ENCODE measurements around the gene PDE4B. TPM values are rescaled to one million over a fixed set of nuclear protein-coding genes. Genes with fewer than 3 reads are reported as not detected.
A peak's percentile ranks its signal among the peaks of the same experiment; 100 is the strongest.

Gene PDE4B
- total and polyA plus RNA-seq, 11 donors: 1.4 to 71.9 (median 16.2) TPM

DNA sequence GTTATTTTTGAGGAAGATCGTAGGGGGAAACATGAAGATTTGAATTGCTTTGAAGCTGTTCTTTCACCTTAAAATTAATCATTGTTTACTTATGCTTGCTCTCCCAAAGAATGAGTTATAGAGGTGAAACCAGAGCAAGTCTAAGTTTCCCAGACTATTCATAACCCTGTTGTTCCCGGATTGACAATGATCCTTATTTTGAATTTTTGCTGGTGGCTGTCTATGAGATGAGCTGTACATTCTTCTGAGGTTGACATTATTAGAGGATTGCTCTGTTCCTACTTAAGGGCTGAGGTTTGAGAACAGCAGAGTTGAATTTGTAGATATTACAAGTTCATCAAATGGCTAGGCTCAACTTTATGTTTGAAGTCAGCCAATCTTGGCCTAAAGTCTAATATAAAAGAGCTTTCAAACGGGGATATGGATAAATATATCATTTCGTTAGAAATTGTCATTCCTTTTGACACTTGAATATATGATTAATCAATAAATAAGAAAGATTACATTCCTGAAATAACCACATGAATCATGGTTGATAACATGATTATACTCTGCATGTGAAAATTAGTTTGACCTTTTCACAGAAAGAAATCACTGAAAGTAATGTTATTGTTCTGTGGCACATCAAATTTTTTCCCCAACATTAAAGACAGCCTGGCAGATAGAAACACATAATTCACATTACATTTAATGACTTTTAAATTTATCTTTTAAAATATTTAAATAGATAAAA is 19.1 kb upstream of the PDE4B start:
- DNase-seq (no peak), ATAC-seq (no peak)
- Histone ChIP-seq H3K4me1 (no peaks in the 10 kb centered on the region), H3K4me3 (no peak overlapping the region), H3K27me3 (peaks cover 0 to 5% (median 0%) of the 10 kb centered on the region in 9 donors), H3K36me3 (no peaks in the 10 kb centered on the region), H3K9me3 (peaks cover 0 to 9% (median 0%) of the 10 kb centered on the region in 12 donors), H3K27ac (no peak overlapping the region)
- TF ChIP-seq, protein P1, sequence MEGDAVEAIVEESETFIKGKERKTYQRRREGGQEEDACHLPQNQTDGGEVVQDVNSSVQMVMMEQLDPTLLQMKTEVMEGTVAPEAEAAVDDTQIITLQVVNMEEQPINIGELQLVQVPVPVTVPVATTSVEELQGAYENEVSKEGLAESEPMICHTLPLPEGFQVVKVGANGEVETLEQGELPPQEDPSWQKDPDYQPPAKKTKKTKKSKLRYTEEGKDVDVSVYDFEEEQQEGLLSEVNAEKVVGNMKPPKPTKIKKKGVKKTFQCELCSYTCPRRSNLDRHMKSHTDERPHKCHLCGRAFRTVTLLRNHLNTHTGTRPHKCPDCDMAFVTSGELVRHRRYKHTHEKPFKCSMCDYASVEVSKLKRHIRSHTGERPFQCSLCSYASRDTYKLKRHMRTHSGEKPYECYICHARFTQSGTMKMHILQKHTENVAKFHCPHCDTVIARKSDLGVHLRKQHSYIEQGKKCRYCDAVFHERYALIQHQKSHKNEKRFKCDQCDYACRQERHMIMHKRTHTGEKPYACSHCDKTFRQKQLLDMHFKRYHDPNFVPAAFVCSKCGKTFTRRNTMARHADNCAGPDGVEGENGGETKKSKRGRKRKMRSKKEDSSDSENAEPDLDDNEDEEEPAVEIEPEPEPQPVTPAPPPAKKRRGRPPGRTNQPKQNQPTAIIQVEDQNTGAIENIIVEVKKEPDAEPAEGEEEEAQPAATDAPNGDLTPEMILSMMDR (IDR thresholded peaks at IDR 0.05): no peak
- TF ChIP-seq POLR2A (IDR thresholded peaks at IDR 0.05): no peak
- intact Hi-C loops (cut with DNase I): no loop called here
- 77 to 85% (median 81%) methylated on average over 4 of the region's 4 CpGs for WGBS, 4 donors

DNA sequence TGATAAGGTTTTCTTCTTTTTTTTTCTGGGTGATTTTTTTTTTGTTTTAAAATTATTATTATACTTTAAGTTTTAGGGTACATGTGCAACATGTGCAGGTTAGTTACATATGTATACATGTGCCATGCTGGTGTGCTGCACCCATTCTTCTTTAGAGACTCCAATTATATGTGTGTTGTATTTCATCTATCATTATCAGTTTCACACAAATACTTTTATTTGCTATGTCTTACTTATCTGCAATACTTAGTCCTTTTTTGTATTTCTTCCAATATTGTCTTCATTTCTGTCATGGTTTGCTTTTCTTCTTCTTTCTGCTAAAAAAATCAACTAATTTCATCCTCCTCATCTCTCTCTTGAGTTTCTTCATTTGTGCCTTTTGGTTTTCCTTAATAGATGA is 3.9 kb upstream of the PDE4B start:
- no peak for ATAC-seq
- intact Hi-C loops (cut with DNase I): no loop called here

DNA sequence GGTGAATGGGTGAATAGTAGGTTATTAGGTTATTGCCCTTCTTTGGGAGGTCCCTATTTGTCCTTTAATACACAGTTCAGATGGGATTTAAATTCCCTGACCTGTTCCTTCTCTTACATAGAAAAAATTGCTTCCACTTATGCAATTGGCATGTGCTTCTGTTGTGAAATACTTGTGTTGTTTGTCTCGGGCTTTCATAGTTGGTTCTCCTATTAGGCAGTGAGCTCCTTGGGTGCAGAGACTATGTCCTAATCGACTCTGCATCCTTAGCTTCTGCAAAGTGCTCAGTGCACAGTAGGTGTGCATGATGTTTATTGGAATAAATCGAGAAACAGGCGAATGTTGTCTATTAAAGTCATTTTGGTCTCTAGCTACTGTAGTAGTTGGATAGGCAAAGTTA is 1.3 kb upstream of the PDE4B start:
- DNase-seq (no peak), ATAC-seq (peak in 2 of 4 donors; percentile 26 to 45)
- H3K9me3 ChIP-seq: peaks cover 0 to 25% (median 9%) of the 10 kb centered on the region in 12 donors
- intact Hi-C loops (cut with DNase I): no loop called here
- WGBS, 4 donors: 53 to 59% (median 55%) methylated on average over 4 of the region's 4 CpGs
- no peaks in the 10 kb centered on the region for H3K36me3 ChIP-seq
- H3K4me1 ChIP-seq: peaks cover 0 to 19% (median 0%) of the 10 kb centered on the region in 12 donors
- peak overlapping the region in 1 of 12 donors; percentile 18 for H3K27ac ChIP-seq
- TF ChIP-seq POLR2A (IDR thresholded peaks at IDR 0.05): no peak
- TF ChIP-seq, protein P1 (IDR thresholded peaks at IDR 0.05): no peak
- no peak overlapping the region for H3K4me3 ChIP-seq
- peaks cover 17 to 42% (median 32%) of the 10 kb centered on the region in 9 donors for H3K27me3 ChIP-seq

More for the DNA sequence above, 3.9 kb upstream of the PDE4B start:
- H3K36me3 ChIP-seq: no peaks in the 10 kb centered on the region
- peaks cover 12 to 19% (median 18%) of the 10 kb centered on the region in 9 donors for H3K27me3 ChIP-seq
- no peak for DNase-seq
- no peak overlapping the region for H3K27ac ChIP-seq
- peaks cover 0 to 19% (median 0%) of the 10 kb centered on the region in 12 donors for H3K4me1 ChIP-seq
- H3K9me3 ChIP-seq: peaks cover 0 to 25% (median 9%) of the 10 kb centered on the region in 12 donors
- no peak overlapping the region for H3K4me3 ChIP-seq
- no peak for TF ChIP-seq POLR2A (IDR thresholded peaks at IDR 0.05)
- TF ChIP-seq, protein P1 (IDR thresholded peaks at IDR 0.05): no peak

DNA sequence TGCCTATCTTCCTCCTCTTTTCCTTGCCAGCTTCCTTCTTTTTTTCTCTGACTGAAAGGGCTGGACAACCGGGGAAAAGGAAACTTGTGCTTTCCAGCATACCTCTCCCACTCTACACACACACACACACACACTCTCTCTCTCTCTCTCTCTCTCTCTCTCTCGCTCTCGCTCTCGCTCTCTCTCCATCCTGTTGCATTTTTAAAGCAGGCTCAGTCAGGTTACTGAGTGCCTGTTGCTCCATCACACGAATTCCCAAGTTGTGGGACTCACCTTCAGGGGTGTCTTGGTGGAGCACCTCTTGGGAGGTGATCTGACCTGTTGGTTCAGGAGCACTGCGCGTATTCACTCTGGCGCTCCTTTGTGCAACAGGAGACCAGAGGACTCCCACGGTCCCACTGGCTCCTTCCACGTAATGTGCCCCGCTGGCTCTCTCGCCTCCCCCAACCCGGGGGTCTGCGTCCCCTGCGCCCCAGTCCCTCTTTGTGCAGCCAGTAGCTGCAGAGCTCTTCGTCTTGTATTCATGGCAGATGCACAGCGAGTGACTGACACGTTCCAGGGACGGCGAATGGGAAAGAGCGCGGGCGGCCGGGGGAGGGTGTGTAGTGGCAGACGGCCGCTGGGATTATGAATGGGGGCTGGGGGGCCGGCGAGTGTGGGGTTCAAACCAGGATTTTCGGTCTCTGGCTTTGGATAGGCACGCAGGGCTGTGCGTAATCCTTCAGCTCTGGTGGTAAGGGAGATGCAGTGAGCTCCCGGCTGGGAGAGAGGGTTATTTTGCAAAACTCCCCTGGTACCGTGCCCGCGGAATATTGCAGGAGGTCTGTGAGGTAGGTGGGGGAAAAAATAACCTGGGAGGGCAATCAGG is 660 bp upstream of the PDE4B start:
- Histone ChIP-seq H3K27ac (peak overlapping the region in 1 of 12 donors; percentile 18), H3K4me1 (peaks cover 0 to 19% (median 0%) of the 10 kb centered on the region in 12 donors), H3K36me3 (no peaks in the 10 kb centered on the region), H3K27me3 (peaks cover 17 to 47% (median 32%) of the 10 kb centered on the region in 9 donors), H3K4me3 (peak overlapping the region in 9 of 12 donors; percentile 21 to 58 (median 38)), H3K9me3 (peaks cover 0 to 25% (median 9%) of the 10 kb centered on the region in 12 donors)
- DNase-seq: peak in 1 of 5 donors; percentile 61
- ATAC-seq: peak in 1 of 4 donors; percentile 22
- intact Hi-C loops (cut with DNase I): no loop called here
- TF ChIP-seq POLR2A (IDR thresholded peaks at IDR 0.05): no peak
- TF ChIP-seq, protein P1 (IDR thresholded peaks at IDR 0.05): no peak
- WGBS, 4 donors: 4 to 13% (median 6%) methylated on average over 32 to 35 of the region's 35 CpGs

Measured in heart left ventricle (tissue), 16 donors.